A673 (cell line): ENCODE results near the gene TMEM242.

Experiments
- EZH2 ChIP-seq: fragments of 200-600 bp; sonication (generic); IDR thresholded peaks from 2 replicates; pipeline ENCODE4 v1.6.1; 2017; ENCODE audit warnings: borderline replicate concordance, low read depth, mild to moderate bottlenecking, mixed read lengths, antibody characterized with exemption, low read length; ENCODE audit not compliant: poor library complexity, severe bottlenecking
- TF ChIP-seq, protein P1 (sequence below): fragments of 300-800, 200-600 bp; sonication (generic); conservative IDR thresholded peaks from 2 replicates; pipeline ENCODE4 v1.5.1; 2017; ENCODE audit warnings: low read depth, mild to moderate bottlenecking, antibody characterized with exemption, low read length, moderate library complexity, mixed read lengths

GRCh38 chr6:157242791-157243190 lies 80.5 kb downstream of the TMEM242 start:
- TF ChIP-seq, protein P1, sequence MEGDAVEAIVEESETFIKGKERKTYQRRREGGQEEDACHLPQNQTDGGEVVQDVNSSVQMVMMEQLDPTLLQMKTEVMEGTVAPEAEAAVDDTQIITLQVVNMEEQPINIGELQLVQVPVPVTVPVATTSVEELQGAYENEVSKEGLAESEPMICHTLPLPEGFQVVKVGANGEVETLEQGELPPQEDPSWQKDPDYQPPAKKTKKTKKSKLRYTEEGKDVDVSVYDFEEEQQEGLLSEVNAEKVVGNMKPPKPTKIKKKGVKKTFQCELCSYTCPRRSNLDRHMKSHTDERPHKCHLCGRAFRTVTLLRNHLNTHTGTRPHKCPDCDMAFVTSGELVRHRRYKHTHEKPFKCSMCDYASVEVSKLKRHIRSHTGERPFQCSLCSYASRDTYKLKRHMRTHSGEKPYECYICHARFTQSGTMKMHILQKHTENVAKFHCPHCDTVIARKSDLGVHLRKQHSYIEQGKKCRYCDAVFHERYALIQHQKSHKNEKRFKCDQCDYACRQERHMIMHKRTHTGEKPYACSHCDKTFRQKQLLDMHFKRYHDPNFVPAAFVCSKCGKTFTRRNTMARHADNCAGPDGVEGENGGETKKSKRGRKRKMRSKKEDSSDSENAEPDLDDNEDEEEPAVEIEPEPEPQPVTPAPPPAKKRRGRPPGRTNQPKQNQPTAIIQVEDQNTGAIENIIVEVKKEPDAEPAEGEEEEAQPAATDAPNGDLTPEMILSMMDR = no peak
- no peak for TF ChIP-seq EZH2
